Measurements from ENCODE around the gene MIER3.

Gene MIER3

GRCh38 chr5:56958595-56958994, 6.7 kb upstream of the MIER3 start:
- DNase-seq: no peak

- no peak for DNase-seq
Measured at GRCh38 chr5:56954262-56954661, 2.3 kb upstream of the MIER3 start.

- DNase-seq: peak in 1 of 2 donors; percentile 13
Measured at GRCh38 chr5:56951126-56951945, 587 bp downstream of the MIER3 start.

GRCh38 chr5:56950626-56951125, 1.2 kb downstream of the MIER3 start:
- peak; percentile 33 to 52 for DNase-seq

- no peak for DNase-seq
Measured at GRCh38 chr5:56947052-56947451, 4.9 kb downstream of the MIER3 start.

- DNase-seq: no peak
Measured at GRCh38 chr5:56941981-56942380, 9.9 kb downstream of the MIER3 start.

GRCh38 chr5:56938858-56939257, 13.1 kb downstream of the MIER3 start:
- no peak for DNase-seq

- no peak for DNase-seq
Measured at GRCh38 chr5:56934325-56934724, 17.6 kb downstream of the MIER3 start.

GRCh38 chr5:56922922-56923321, 29.0 kb downstream of the MIER3 start:
- DNase-seq: no peak

GRCh38 chr5:56919942-56920662, 31.8 kb downstream of the MIER3 start:
- no peak for DNase-seq

GRCh38 chr5:56918054-56918453, 33.9 kb downstream of the MIER3 start:
- no peak for DNase-seq

- DNase-seq: no peak
Measured at GRCh38 chr5:56917534-56917933, 34.4 kb downstream of the MIER3 start.

GRCh38 chr5:56914678-56915077, 37.2 kb downstream of the MIER3 start:
- no peak for DNase-seq

GRCh38 chr5:56913766-56914165, 38.2 kb downstream of the MIER3 start:
- no peak for DNase-seq

GRCh38 chr5:56910210-56910965, 41.5 kb downstream of the MIER3 start:
- DNase-seq: no peak

GRCh38 chr5:56909294-56910209, 42.4 kb downstream of the MIER3 start, which contains the start of gene SETD9:
Gene SETD9 (plus strand): TSS chr5:56909596. CDS start chr5:56909646, 50 bp downstream.
- DNase-seq: peak; percentile 91 to 93

GRCh38 chr5:56908942-56909293, 43.0 kb downstream of the MIER3 start:
- no peak for DNase-seq

- DNase-seq: peak; percentile 16 to 69
Measured at GRCh38 chr5:56900858-56901578, 50.9 kb downstream of the MIER3 start.

GRCh38 chr5:56900395-56900794, 51.5 kb downstream of the MIER3 start:
- DNase-seq: no peak

GRCh38 chr5:56898213-56898612, 53.7 kb downstream of the MIER3 start:
- no peak for DNase-seq

- DNase-seq: no peak
Measured at GRCh38 chr5:56896763-56897162, 55.2 kb downstream of the MIER3 start.

Measured in CD4-positive, alpha-beta T cell treated with Interferon alpha-2 for 1 hour (primary cell).